IMR-90 (cell line): ENCODE data around the gene CABP4. TPM values are rescaled to one million over a fixed set of nuclear protein-coding genes. Genes with fewer than 3 reads are reported as not detected.

Experiments
- ATAC-seq: fragments of 200-7000 bp; cut with Tn5 transposase; 2 replicates; pipeline ENCODE4 v1.9.1; 2020; ENCODE audit warnings: low read depth, mild to moderate bottlenecking, moderate library complexity
- BruUV-seq: library from RNA; stranded (reverse); fragments of 400-500 nt; replicated peaks from 2 replicates; lab custom pipeline; 2021; lab: Mats Ljungman, UMichigan
- CTCF ChIA-PET: fragments of 300-600 bp; formaldehyde crosslinking; extraction: SDS; loops from one replicate; lab custom pipeline; 2021; ENCODE audit warnings: antibody characterized with exemption; lab: Yijun Ruan, JAX
- POLR2A ChIA-PET: fragments of 300-600 bp; sonication (Branson Sonifier 250); formaldehyde crosslinking; loops from one replicate; lab custom pipeline; 2022; ENCODE audit warnings: antibody characterized with exemption; ENCODE audit not compliant: unreplicated experiment; lab: Charles Lee
- DNase-seq: peaks from one replicate; pipeline ENCODE4 v3.0.0; 2013
- H2AFZ ChIP-seq: replicated peaks from 2 replicates; pipeline ENCODE3; 2013; ENCODE audit warnings: low read length, mild to moderate bottlenecking; ENCODE audit not compliant: poor library complexity
- H2AK5ac ChIP-seq: 2 replicates; pipeline ENCODE4 v1.6.1; 2013; ENCODE audit warnings: low read depth, low read length, inconsistent platforms
- H2AK9ac ChIP-seq: replicated peaks from 2 replicates; pipeline ENCODE3; 2013; ENCODE audit warnings: mild to moderate bottlenecking, low read depth, low read length, moderate library complexity; ENCODE audit not compliant: poor library complexity
- H2BK120ac ChIP-seq: 2 replicates; pipeline ENCODE4 v1.6.1; 2013; ENCODE audit warnings: low read depth, low read length, inconsistent platforms
- H2BK15ac ChIP-seq: 3 replicates; pipeline ENCODE4 v1.6.1; 2013; ENCODE audit warnings: low read depth, low read length, inconsistent platforms
- H2BK20ac ChIP-seq: 2 replicates; pipeline ENCODE4 v1.6.1; 2013; ENCODE audit warnings: low read depth, mild to moderate bottlenecking, inconsistent platforms, low read length, moderate library complexity
- H2BK5ac ChIP-seq: 2 replicates; pipeline ENCODE4 v1.6.1; 2013; ENCODE audit warnings: mild to moderate bottlenecking, low read depth, low read length, inconsistent platforms; ENCODE audit not compliant: poor library complexity, severe bottlenecking
- H3K14ac ChIP-seq: replicated peaks from 2 replicates; pipeline ENCODE4 v1.6.1; 2013; ENCODE audit warnings: low read depth, low read length, inconsistent platforms
- H3K18ac ChIP-seq: 2 replicates; pipeline ENCODE4 v1.6.1; 2013; ENCODE audit warnings: low read depth, low read length, control low read depth
- H3K23ac ChIP-seq: 2 replicates; pipeline ENCODE4 v1.6.1; 2013; ENCODE audit warnings: low read depth, low read length, inconsistent platforms
- H3K27ac ChIP-seq: 2 replicates; pipeline ENCODE4 v1.5.1; 2013; ENCODE audit warnings: mild to moderate bottlenecking, control low read depth, low read length; ENCODE audit not compliant: insufficient read depth
- H3K27me3 ChIP-seq: 2 replicates; pipeline ENCODE4 v1.6.1; 2013; ENCODE audit warnings: low read length; ENCODE audit not compliant: control insufficient read depth, insufficient read depth
- H3K36me3 ChIP-seq: 2 replicates; pipeline ENCODE4 v1.6.1; 2013; ENCODE audit warnings: low read length, mixed read lengths; ENCODE audit not compliant: control insufficient read depth, insufficient read depth
- H3K4ac ChIP-seq: 2 replicates; pipeline ENCODE4 v1.6.1; 2013; ENCODE audit warnings: low read depth, low read length, inconsistent platforms
- H3K4me1 ChIP-seq: 2 replicates; pipeline ENCODE4 v1.6.1; 2013; ENCODE audit warnings: low read length, mixed read lengths; ENCODE audit not compliant: control insufficient read depth, insufficient read depth
- H3K4me2 ChIP-seq: 2 replicates; pipeline ENCODE4 v1.6.1; 2013; ENCODE audit warnings: low read depth, mild to moderate bottlenecking, control low read depth, low read length, moderate library complexity
- H3K4me3 ChIP-seq: 2 replicates; pipeline ENCODE4 v1.5.1; 2013; ENCODE audit warnings: low read depth, mild to moderate bottlenecking, control low read depth, low read length, moderate library complexity; ENCODE audit not compliant: insufficient read depth
- H3K56ac ChIP-seq: 2 replicates; pipeline ENCODE4 v1.6.1; 2013; ENCODE audit warnings: low read length, inconsistent platforms; ENCODE audit not compliant: insufficient read depth; ENCODE audit errors: extremely low read depth
- H3K79me1 ChIP-seq, 2 experiments: 2 replicates each; pipeline ENCODE4 v1.6.1; 2013; ENCODE audit warnings: low read length in 2 of 2, inconsistent platforms in 1 of 2, low read depth in 1 of 2
- H3K9ac ChIP-seq: 2 replicates; pipeline ENCODE4 v1.6.1; 2013; ENCODE audit warnings: low read depth, low read length, control low read depth
- H3K9me1 ChIP-seq: 2 replicates; pipeline ENCODE4 v1.6.1; 2013; ENCODE audit warnings: low read length, inconsistent platforms; ENCODE audit not compliant: insufficient read depth
- H3K9me3 ChIP-seq: 2 replicates; pipeline ENCODE4 v1.6.1; 2013; ENCODE audit warnings: low read length; ENCODE audit not compliant: control insufficient read depth, insufficient read depth
- H4K20me1 ChIP-seq: 2 replicates; pipeline ENCODE4 v1.6.1; 2013; ENCODE audit warnings: low read length, inconsistent platforms; ENCODE audit not compliant: insufficient read depth
- H4K5ac ChIP-seq: 2 replicates; pipeline ENCODE4 v1.6.1; 2013; ENCODE audit warnings: mild to moderate bottlenecking, low read depth, low read length, control low read depth
- H4K8ac ChIP-seq, 2 experiments: 2 replicates each; pipeline ENCODE4 v1.6.1; 2013; ENCODE audit warnings: low read depth in 2 of 2, low read length in 2 of 2, control low read depth in 1 of 2, inconsistent platforms in 1 of 2
- H4K91ac ChIP-seq: 2 replicates; pipeline ENCODE4 v1.6.1; 2013; ENCODE audit warnings: low read depth, low read length, inconsistent platforms; ENCODE audit not compliant: insufficient read depth
- BHLHE40 ChIP-seq: fragments of 150-350 bp; IDR thresholded peaks from 2 replicates; pipeline ENCODE4 v1.6.1; 2016; ENCODE audit warnings: mild to moderate bottlenecking, low read depth, low read length
- CEBPB ChIP-seq: IDR thresholded peaks from 2 replicates; pipeline ENCODE4 v1.6.1; 2012; ENCODE audit warnings: low read depth, low read length, improper control_type of control experiment
- CHD1 ChIP-seq: IDR thresholded peaks from 2 replicates; pipeline ENCODE4 v1.6.1; 2012; ENCODE audit warnings: low read depth, low read length, improper control_type of control experiment
- CTCF ChIP-seq: conservative IDR thresholded peaks from 2 replicates; pipeline ENCODE4 v1.5.1; 2012; ENCODE audit warnings: mild to moderate bottlenecking, low read depth, low read length, improper control_type of control experiment
- ELK1 ChIP-seq: fragments of 150-350 bp; IDR thresholded peaks from 2 replicates; pipeline ENCODE4 v1.6.1; 2016; ENCODE audit warnings: low read depth, mild to moderate bottlenecking, low read length, moderate library complexity, borderline replicate concordance
- FOS ChIP-seq: fragments of 150-350 bp; IDR thresholded peaks from 2 replicates; pipeline ENCODE4 v1.6.1; 2016; ENCODE audit warnings: low read depth, low read length
- MAFK ChIP-seq: IDR thresholded peaks from 2 replicates; pipeline ENCODE4 v1.6.1; 2012; ENCODE audit warnings: low read depth, low read length, improper control_type of control experiment
- MAZ ChIP-seq: IDR thresholded peaks from 2 replicates; pipeline ENCODE4 v1.6.1; 2012; ENCODE audit warnings: low read depth, mild to moderate bottlenecking, low read length, improper control_type of control experiment, moderate library complexity, borderline replicate concordance
- MXI1 ChIP-seq: IDR thresholded peaks from 2 replicates; pipeline ENCODE4 v1.6.1; 2012; ENCODE audit warnings: low read depth, mild to moderate bottlenecking, low read length, moderate library complexity, borderline replicate concordance
- NFE2L2 ChIP-seq: fragments of 150-350 bp; IDR thresholded peaks from 2 replicates; pipeline ENCODE4 v1.6.1; 2016; ENCODE audit warnings: low read depth, mild to moderate bottlenecking, low read length
- POLR2A ChIP-seq: IDR thresholded peaks from 2 replicates; pipeline ENCODE4 v1.6.1; 2012; ENCODE audit warnings: mild to moderate bottlenecking, low read depth, low read length
- RAD21 ChIP-seq: IDR thresholded peaks from 2 replicates; pipeline ENCODE4 v1.6.1; 2012; ENCODE audit warnings: low read length, improper control_type of control experiment
- RCOR1 ChIP-seq: IDR thresholded peaks from 2 replicates; pipeline ENCODE4 v1.6.1; 2012; ENCODE audit warnings: mild to moderate bottlenecking, low read length, improper control_type of control experiment; ENCODE audit not compliant: insufficient replicate concordance
- RFX5 ChIP-seq: IDR thresholded peaks from 2 replicates; pipeline ENCODE4 v1.8.0; 2012; ENCODE audit warnings: low read depth, mild to moderate bottlenecking, low read length, moderate library complexity
- SMC3 ChIP-seq: fragments of 150-350 bp; IDR thresholded peaks from 2 replicates; pipeline ENCODE4 v1.6.1; 2016; ENCODE audit warnings: low read depth, mild to moderate bottlenecking, antibody characterized with exemption, low read length, moderate library complexity
- USF2 ChIP-seq: fragments of 150-350 bp; IDR thresholded peaks from 2 replicates; pipeline ENCODE4 v1.6.1; 2017; ENCODE audit warnings: mild to moderate bottlenecking, antibody characterized with exemption, low read length, low read depth
- whole genome bisulfite sequencing, 2 experiments: methylation state at CpG; one replicate each; pipeline versions ENCODE4 v1.1.5 to v1.1.7; 2013; ENCODE audit warnings: missing lambda C conversion rate in 2 of 2; ENCODE audit not compliant: insufficient read length in 1 of 2; ENCODE audit errors: extremely low coverage in 2 of 2; 5-methylcytosine and 5-hydroxymethylcytosine counted together
- dilution Hi-C: fragments of 300-500 bp; cut with HindIII; formaldehyde crosslinking; loops from one replicate; pipeline ENCODE4 v1.14.3; 2018; ENCODE audit warnings: low sequenced_read_pairs; ENCODE audit not compliant: unreplicated experiment
- in situ Hi-C: fragments of 300-500 bp; cut with MboI; formaldehyde crosslinking; loops from 3 replicates; pipeline ENCODE4 v1.14.3; 2019; ENCODE audit warnings: low sequenced_read_pairs, inconsistent platforms, mixed read lengths
- intact Hi-C: fragments of 100-400 bp; cut with micrococcal nuclease; formaldehyde crosslinking; loops from 2 replicates; pipeline ENCODE4 v1.10.0; 2022
- polyA plus RNA-seq, 3 experiments: library from polyadenylated mRNA; depleted of rRNA; stranded (reverse); fragments of >200 nt; gene quantifications; 2 replicates each; pipeline ENCODE4 v1.2.3, GENCODE V29; 2012; ENCODE audit warnings: low replicate concordance in 1 of 3
- total RNA-seq: library from RNA; depleted of rRNA; stranded (reverse); fragments of >200 nt; gene quantifications from 2 replicates; pipeline ENCODE4 v1.2.3, GENCODE V29; 2012

The CABP4 gene
- total and polyA plus RNA-seq, 2 of the 4 experiments (the other 2 are of a cell fraction) = not detected

GRCh38 chr11:67497656-67498291, 42.6 kb downstream of the CABP4 start:
- in situ Hi-C loops = no loop called here
- peaks cover 4 to 10% of the 10 kb centered on the region in 2 experiments; a peak in 3 of 4 replicates for H3K79me1 ChIP-seq
- no peak overlapping the region for H3K23ac ChIP-seq
- no peaks in the 10 kb centered on the region for H3K27me3 ChIP-seq
- no peak overlapping the region for H2BK15ac ChIP-seq
- H2AFZ ChIP-seq = no peak overlapping the region
- H3K9ac ChIP-seq = no peak overlapping the region
- H3K36me3 ChIP-seq = peaks cover 36% of the 10 kb centered on the region
- no peak for TF ChIP-seq MAZ
- no peak for TF ChIP-seq RAD21
- TF ChIP-seq FOS = no peak
- TF ChIP-seq ELK1 = no peak
- no peak for TF ChIP-seq CEBPB
- no peak for TF ChIP-seq SMC3
- TF ChIP-seq USF2 = no peak
- TF ChIP-seq RCOR1 = no peak
- TF ChIP-seq NFE2L2 = no peak
- no peak for TF ChIP-seq MAFK
- no peak for TF ChIP-seq POLR2A
- no peak for TF ChIP-seq CHD1
- TF ChIP-seq MXI1 = no peak
- no peak for TF ChIP-seq RFX5
- TF ChIP-seq CTCF = no peak
- no peak for TF ChIP-seq BHLHE40
- no peak overlapping the region for H4K91ac ChIP-seq
- no peak overlapping the region for H2AK5ac ChIP-seq
- no peak overlapping the region for H2BK120ac ChIP-seq
- no peak overlapping the region for H3K14ac ChIP-seq
- H3K4me2 ChIP-seq = no peak overlapping the region
- ATAC-seq (no peak), DNase-seq (no peak)
- H3K27ac ChIP-seq = no peak overlapping the region
- BruUV-seq = no TSS peak
- dilution Hi-C loops = no loop called here
- no peak overlapping the region for H3K56ac ChIP-seq
- no peak overlapping the region for H4K5ac ChIP-seq
- WGBS, 2 experiments = 94% methylated on average over 13 of the region's 21 CpGs; no CpG with 5 or more reads in 1 of the 2 experiments
- H2BK5ac ChIP-seq = no peak overlapping the region
- H4K8ac ChIP-seq = no peak overlapping the region
- no peaks in the 10 kb centered on the region for H3K4me1 ChIP-seq
- intact Hi-C loops = no loop called here
- H3K18ac ChIP-seq = no peak overlapping the region
- no peak overlapping the region for H3K4ac ChIP-seq
- H3K4me3 ChIP-seq = no peak overlapping the region
- no peak overlapping the region for H2AK9ac ChIP-seq
- ChIA-PET POLR2A (no interaction called here), CTCF (no interaction called here)
- no peaks in the 10 kb centered on the region for H4K20me1 ChIP-seq
- H2BK20ac ChIP-seq = no peak overlapping the region
- no peaks in the 10 kb centered on the region for H3K9me3 ChIP-seq
- peaks cover 4% of the 10 kb centered on the region for H3K9me1 ChIP-seq
